Esophagus muscularis mucosa (tissue), 4 donors: ENCODE data around the gene FGF14. TPM values are rescaled to one million over a fixed set of nuclear protein-coding genes. Genes with fewer than 3 reads are reported as not detected.

Experiments used
- DNase-seq: peaks from one replicate; pipeline ENCODE4 v3.0.0-alpha.2; 2017; ENCODE audit errors: extremely low spot score
- H3K27ac ChIP-seq, 4 donors: fragments of 200-600 bp; sonication (generic); replicated peaks in 1 of 4; 1 replicate in 3 of 4; 2 replicates in 1 of 4; pipeline ENCODE4 v1.5.1; 2016 to 2019; ENCODE audit warnings: mild to moderate bottlenecking in 1 of 4
- H3K27me3 ChIP-seq, 4 donors: fragments of 200-600 bp; sonication (generic); one replicate each; pipeline versions ENCODE4 v1.5.1 to v1.6.0; 2016 to 2019
- H3K36me3 ChIP-seq, 4 donors: fragments of 200-600 bp; sonication (generic); one replicate each; pipeline ENCODE4 v1.5.1; 2016 to 2019
- H3K4me1 ChIP-seq, 4 donors: fragments of 200-600 bp; sonication (generic); one replicate each; pipeline ENCODE4 v1.5.1; 2016 to 2019
- H3K4me3 ChIP-seq, 4 donors: fragments of 200-600 bp; sonication (generic); 1 replicate in 2 of 4; 2 replicates in 2 of 4; pipeline ENCODE4 v1.5.1; 2016 to 2019; ENCODE audit warnings: mild to moderate bottlenecking in 4 of 4, moderate library complexity in 1 of 4
- H3K9me3 ChIP-seq, 4 donors: fragments of 200-600 bp; sonication (generic); 1 replicate in 3 of 4; 2 replicates in 1 of 4; pipeline ENCODE4 v1.5.1; 2016 to 2019
- CTCF ChIP-seq, 3 experiments: fragments of 200-600 bp in 2 of 3; fragments of 450-650 bp in 1 of 3; sonication (generic) in 2 of 3; IDR thresholded peaks; one replicate each; pipeline ENCODE4 v1.5.1; 2017 to 2019; ENCODE audit warnings: antibody characterized with exemption in 3 of 3, mild to moderate bottlenecking in 2 of 3, moderate library complexity in 1 of 3
- EP300 ChIP-seq: sonication (generic); formaldehyde crosslinking; IDR thresholded peaks from one replicate; pipeline ENCODE4 v1.6.1; 2017; ENCODE audit warnings: antibody characterized with exemption
- POLR2A ChIP-seq: fragments of 450-650 bp; IDR thresholded peaks from one replicate; pipeline ENCODE4 v1.6.1; 2017; ENCODE audit warnings: antibody characterized with exemption, moderate library complexity, mild to moderate bottlenecking, low read depth
- POLR2AphosphoS5 ChIP-seq, 2 donors: sonication (generic); formaldehyde crosslinking; IDR thresholded peaks; one replicate each; pipeline ENCODE4 v1.6.1; 2017; ENCODE audit warnings: antibody characterized with exemption in 2 of 2
- WGBS: methylation state at CpG from one replicate; pipeline ENCODE4 v1.1.5; 2018; 5-methylcytosine and 5-hydroxymethylcytosine counted together
- intact Hi-C: fragments of 100-400 bp; cut with DNase I; formaldehyde crosslinking; loops from one replicate; pipeline ENCODE4 v1.15.1; 2023
- total RNA-seq, 4 donors: library from RNA; depleted of rRNA; stranded (reverse); fragments of >200 nt; gene quantifications; one replicate each; pipeline versions ENCODE4 v1.1.0 to v1.2.1, GENCODE V29; 2016

Gene FGF14
- total RNA-seq, 4 donors from 2014 or later = 0.33 to 2.1 (median 0.87) TPM

GRCh38 chr13:102322211-102322610, 79.6 kb downstream of the FGF14 start:
- no peak for TF ChIP-seq POLR2A
- TF ChIP-seq POLR2AphosphoS5 (IDR thresholded peaks at IDR 0.05) = no peak
- TF ChIP-seq EP300 = no peak
- no peak for TF ChIP-seq CTCF (IDR thresholded peaks at IDR 0.05)
- Histone ChIP-seq H3K36me3 (no peaks in the 10 kb centered on the region), H3K9me3 (no peaks in the 10 kb centered on the region), H3K27me3 (no peaks in the 10 kb centered on the region), H3K27ac (no peak overlapping the region), H3K4me1 (peaks cover 9 to 34% (median 25%) of the 10 kb centered on the region in 4 donors), H3K4me3 (no peak overlapping the region)
- WGBS = 98% methylated on average over 3 of the region's 3 CpGs
- no peak for DNase-seq
- intact Hi-C loops = no loop called here

GRCh38 chr13:102318233-102318632, 83.6 kb downstream of the FGF14 start:
- H3K27me3 ChIP-seq = no peaks in the 10 kb centered on the region
- H3K9me3 ChIP-seq = no peaks in the 10 kb centered on the region
- peak overlapping the region; percentile 63 to 71 (median 64) for H3K27ac ChIP-seq
- H3K4me1 ChIP-seq = peaks cover 9 to 27% (median 18%) of the 10 kb centered on the region in 4 donors
- DNase-seq = no peak
- no peak overlapping the region for H3K4me3 ChIP-seq
- TF ChIP-seq POLR2AphosphoS5 (IDR thresholded peaks at IDR 0.05) = no peak
- TF ChIP-seq POLR2A = no peak
- TF ChIP-seq EP300 = no peak
- TF ChIP-seq CTCF (IDR thresholded peaks at IDR 0.05) = no peak
- H3K36me3 ChIP-seq = no peaks in the 10 kb centered on the region
- WGBS = 82% methylated on average over 5 of the region's 5 CpGs
- intact Hi-C loops = no loop called here

GRCh38 chr13:102317593-102317992, 84.3 kb downstream of the FGF14 start:
- DNase-seq = no peak
- intact Hi-C loops = no loop called here
- H3K9me3 ChIP-seq = no peaks in the 10 kb centered on the region
- H3K27ac ChIP-seq = peak overlapping the region in 3 of 4 donors; percentile 63 to 71 (median 66)
- H3K27me3 ChIP-seq = no peaks in the 10 kb centered on the region
- TF ChIP-seq POLR2A = no peak
- no peak for TF ChIP-seq CTCF (IDR thresholded peaks at IDR 0.05)
- no peak for TF ChIP-seq EP300
- TF ChIP-seq POLR2AphosphoS5 (IDR thresholded peaks at IDR 0.05) = peak; percentile 43 to 49
- peaks cover 9 to 34% (median 21%) of the 10 kb centered on the region in 4 donors for H3K4me1 ChIP-seq
- H3K4me3 ChIP-seq = no peak overlapping the region
- H3K36me3 ChIP-seq = no peaks in the 10 kb centered on the region
- 34% methylated on average over 2 of the region's 2 CpGs for WGBS

GRCh38 chr13:102316732-102317131, 85.1 kb downstream of the FGF14 start:
- Histone ChIP-seq H3K4me1 (peaks cover 9 to 34% (median 23%) of the 10 kb centered on the region in 4 donors), H3K36me3 (no peaks in the 10 kb centered on the region), H3K27ac (no peak overlapping the region), H3K9me3 (no peaks in the 10 kb centered on the region), H3K27me3 (no peaks in the 10 kb centered on the region), H3K4me3 (no peak overlapping the region)
- intact Hi-C loops = no loop called here
- TF ChIP-seq POLR2AphosphoS5 (IDR thresholded peaks at IDR 0.05) (no peak), CTCF (IDR thresholded peaks at IDR 0.05) (no peak), EP300 (no peak), POLR2A (no peak)
- WGBS = 92% methylated on average over 3 of the region's 3 CpGs
- no peak for DNase-seq

GRCh38 chr13:102312841-102313240, 89.0 kb downstream of the FGF14 start:
- intact Hi-C loops = no loop called here
- WGBS = 96% methylated on average over 4 of the region's 4 CpGs
- H3K27me3 ChIP-seq = no peaks in the 10 kb centered on the region
- H3K4me1 ChIP-seq = peaks cover 16 to 44% (median 35%) of the 10 kb centered on the region in 4 donors
- peak overlapping the region; percentile 7 to 16 (median 12) for H3K27ac ChIP-seq
- H3K9me3 ChIP-seq = no peaks in the 10 kb centered on the region
- DNase-seq = peak; percentile 82
- TF ChIP-seq CTCF (IDR thresholded peaks at IDR 0.05) = no peak
- no peak for TF ChIP-seq EP300
- TF ChIP-seq POLR2AphosphoS5 (IDR thresholded peaks at IDR 0.05) = no peak
- TF ChIP-seq POLR2A = no peak
- H3K36me3 ChIP-seq = no peaks in the 10 kb centered on the region
- H3K4me3 ChIP-seq = peak overlapping the region in 1 of 4 donors; percentile 7
